Skeletal muscle tissue (tissue), 4 donors: ENCODE results near the gene GLB1L3. TPM values are rescaled to one million over a fixed set of nuclear protein-coding genes. Genes with fewer than 3 reads are reported as not detected.

Experiments used
- H3K27ac ChIP-seq: one replicate; pipeline ENCODE4 v1.7.0; 2013; ENCODE audit warnings: mild to moderate bottlenecking, low read depth, low read length, inconsistent platforms
- H3K27me3 ChIP-seq, 3 donors: one replicate each; pipeline ENCODE4 v1.7.0; 2013; ENCODE audit warnings: low read length in 3 of 3; ENCODE audit not compliant: control insufficient read depth in 3 of 3, insufficient read depth in 3 of 3
- H3K36me3 ChIP-seq, 3 donors: one replicate each; pipeline ENCODE4 v1.7.0; 2013; ENCODE audit warnings: low read length in 3 of 3; ENCODE audit not compliant: control insufficient read depth in 3 of 3, insufficient read depth in 3 of 3
- H3K4me1 ChIP-seq, 3 donors: one replicate each; pipeline ENCODE4 v1.7.0; 2013; ENCODE audit warnings: low read length in 3 of 3, mild to moderate bottlenecking in 3 of 3; ENCODE audit not compliant: control insufficient read depth in 3 of 3, insufficient read depth in 3 of 3
- H3K4me3 ChIP-seq, 3 donors: one replicate each; pipeline ENCODE4 v1.7.0; 2013; ENCODE audit warnings: low read length in 3 of 3
- H3K9ac ChIP-seq, 3 donors: one replicate each; pipeline ENCODE4 v1.7.0; 2013; ENCODE audit warnings: low read length in 3 of 3, mild to moderate bottlenecking in 3 of 3, moderate library complexity in 2 of 3, low read depth in 1 of 3
- H3K9me3 ChIP-seq, 3 donors: one replicate each; pipeline ENCODE4 v1.7.0; 2013; ENCODE audit warnings: low read length in 3 of 3; ENCODE audit not compliant: control insufficient read depth in 3 of 3
- total RNA-seq: library from RNA; depleted of rRNA; stranded (reverse); fragments of >200 nt; gene quantifications from one replicate; pipeline ENCODE4 v1.2.3, GENCODE V29; 2014
- donor health status: Osteomylitis.

The GLB1L3 gene
- not detected for total RNA-seq

- Histone ChIP-seq H3K27me3 (peaks cover 66 to 74% (median 71%) of the 10 kb centered on the region in 3 donors), H3K27ac (no peak within 1 kb of the TSS), H3K36me3 (no peaks in the 10 kb centered on the region), H3K4me3 (peak within 1 kb of the TSS; percentile 43 to 52 (median 46)), H3K9ac (no peak within 1 kb of the TSS), H3K9me3 (peaks cover 0 to 5% (median 0%) of the 10 kb centered on the region in 3 donors), H3K4me1 (peaks cover 8 to 20% (median 14%) of the 10 kb centered on the region in 3 donors)
Measured at GRCh38 chr11:134275534-134276395, at the start of gene GLB1L3. Gene GLB1L3, plus strand, starts transcription at chr11:134276379. Its CDS starts 362 bp downstream, at chr11:134276741.

- H3K4me3 ChIP-seq: no peak overlapping the region
- H3K36me3 ChIP-seq: peaks cover 0 to 3% (median 0%) of the 10 kb centered on the region in 3 donors
- peaks cover 32 to 52% (median 33%) of the 10 kb centered on the region in 3 donors for H3K4me1 ChIP-seq
- no peak overlapping the region for H3K27ac ChIP-seq
- H3K27me3 ChIP-seq: no peaks in the 10 kb centered on the region
- H3K9me3 ChIP-seq: no peaks in the 10 kb centered on the region
- H3K9ac ChIP-seq: peak overlapping the region in 2 of 3 donors; percentile 28 to 37
Measured at GRCh38 chr11:134226806-134227325, 49.3 kb upstream of the GLB1L3 start.

GRCh38 chr11:134228625-134229024 lies 47.6 kb upstream of the GLB1L3 start:
- Histone ChIP-seq H3K27ac (no peak overlapping the region), H3K36me3 (peaks cover 0 to 3% (median 0%) of the 10 kb centered on the region in 3 donors), H3K4me3 (no peak overlapping the region), H3K9ac (no peak overlapping the region), H3K27me3 (no peaks in the 10 kb centered on the region), H3K4me1 (peaks cover 25 to 54% (median 25%) of the 10 kb centered on the region in 3 donors), H3K9me3 (no peaks in the 10 kb centered on the region)

- Histone ChIP-seq H3K4me1 (peaks cover 25 to 54% (median 25%) of the 10 kb centered on the region in 3 donors), H3K36me3 (peaks cover 0 to 3% (median 2%) of the 10 kb centered on the region in 3 donors), H3K9me3 (no peaks in the 10 kb centered on the region), H3K9ac (no peak overlapping the region), H3K4me3 (no peak overlapping the region), H3K27ac (no peak overlapping the region), H3K27me3 (no peaks in the 10 kb centered on the region)
Measured at GRCh38 chr11:134229126-134229790, 46.9 kb upstream of the GLB1L3 start.

- Histone ChIP-seq H3K27ac (no peak overlapping the region), H3K9me3 (no peaks in the 10 kb centered on the region), H3K9ac (no peak overlapping the region), H3K27me3 (no peaks in the 10 kb centered on the region), H3K4me3 (no peak overlapping the region), H3K4me1 (peaks cover 23 to 49% (median 23%) of the 10 kb centered on the region in 3 donors), H3K36me3 (peaks cover 7 to 9% (median 9%) of the 10 kb centered on the region in 3 donors)
Measured at GRCh38 chr11:134230339-134230738, 45.8 kb upstream of the GLB1L3 start.

- H3K27me3 ChIP-seq: no peaks in the 10 kb centered on the region
- H3K27ac ChIP-seq: no peak overlapping the region
- peaks cover 6 to 32% (median 8%) of the 10 kb centered on the region in 3 donors for H3K4me1 ChIP-seq
- peaks cover 7 to 18% (median 10%) of the 10 kb centered on the region in 3 donors for H3K36me3 ChIP-seq
- no peaks in the 10 kb centered on the region for H3K9me3 ChIP-seq
- H3K4me3 ChIP-seq: no peak overlapping the region
- H3K9ac ChIP-seq: no peak overlapping the region
Measured at GRCh38 chr11:134231958-134232659, 44.1 kb upstream of the GLB1L3 start.

- H3K27ac ChIP-seq: no peak overlapping the region
- H3K9ac ChIP-seq: no peak overlapping the region
- no peak overlapping the region for H3K4me3 ChIP-seq
- no peaks in the 10 kb centered on the region for H3K27me3 ChIP-seq
- peaks cover 10 to 25% (median 13%) of the 10 kb centered on the region in 3 donors for H3K36me3 ChIP-seq
- H3K4me1 ChIP-seq: peaks cover 4 to 23% (median 8%) of the 10 kb centered on the region in 3 donors
- H3K9me3 ChIP-seq: no peaks in the 10 kb centered on the region
Measured at GRCh38 chr11:134233729-134234179, 42.4 kb upstream of the GLB1L3 start.

- no peaks in the 10 kb centered on the region for H3K27me3 ChIP-seq
- no peak overlapping the region for H3K9ac ChIP-seq
- no peak overlapping the region for H3K4me3 ChIP-seq
- H3K36me3 ChIP-seq: peaks cover 22 to 40% (median 27%) of the 10 kb centered on the region in 3 donors
- no peak overlapping the region for H3K27ac ChIP-seq
- H3K4me1 ChIP-seq: peaks cover 0 to 15% (median 5%) of the 10 kb centered on the region in 3 donors
- no peaks in the 10 kb centered on the region for H3K9me3 ChIP-seq
Measured at GRCh38 chr11:134235399-134235798, 40.8 kb upstream of the GLB1L3 start.

GRCh38 chr11:134236834-134237556 lies 39.2 kb upstream of the GLB1L3 start:
- peaks cover 32 to 52% (median 39%) of the 10 kb centered on the region in 3 donors for H3K36me3 ChIP-seq
- no peaks in the 10 kb centered on the region for H3K9me3 ChIP-seq
- no peak overlapping the region for H3K4me3 ChIP-seq
- no peak overlapping the region for H3K9ac ChIP-seq
- H3K27ac ChIP-seq: no peak overlapping the region
- H3K4me1 ChIP-seq: peaks cover 0 to 9% (median 0%) of the 10 kb centered on the region in 3 donors
- H3K27me3 ChIP-seq: no peaks in the 10 kb centered on the region
